ENCODE results near the gene RHOBTB3. TPM values are rescaled to one million over a fixed set of nuclear protein-coding genes. Genes with fewer than 3 reads are reported as not detected.
"Not testable (repeated sequence)": the region's sequence is repeated elsewhere in the genome, so short reads cannot be mapped to it uniquely, and the experiment has no call there.

The RHOBTB3 gene
- total RNA-seq, 1 experiment from 2014 or later, result 95.2 TPM

DNA sequence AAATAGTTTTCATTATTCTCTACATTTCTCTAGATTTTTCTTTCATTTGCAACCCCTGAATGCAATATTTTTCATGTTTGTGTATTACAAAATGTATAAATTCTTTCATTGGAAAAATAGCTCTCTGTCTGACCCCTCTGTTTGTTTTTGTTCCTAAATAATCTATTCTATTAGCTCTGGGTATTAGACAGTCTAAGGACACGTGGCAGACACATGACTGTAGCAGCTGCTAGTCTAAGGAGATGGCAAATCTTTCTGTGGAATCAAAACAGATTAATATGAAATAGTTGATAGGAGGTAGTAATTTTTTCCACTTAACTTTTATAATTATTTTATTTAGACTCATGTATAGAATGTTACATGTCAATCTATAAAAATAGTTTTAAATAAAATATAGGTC lies 27.0 kb upstream of the RHOBTB3 start:
- intact Hi-C loops (cut with micrococcal nuclease; ENCODE audit: unreplicated experiment) (no loop called here), in situ Hi-C loops (cut with HindIII; ENCODE audit: low pct_unique_long_range_greater_than_20kb, low sequenced_read_pairs) (no loop called here)
- TF ChIP-seq, protein P1, sequence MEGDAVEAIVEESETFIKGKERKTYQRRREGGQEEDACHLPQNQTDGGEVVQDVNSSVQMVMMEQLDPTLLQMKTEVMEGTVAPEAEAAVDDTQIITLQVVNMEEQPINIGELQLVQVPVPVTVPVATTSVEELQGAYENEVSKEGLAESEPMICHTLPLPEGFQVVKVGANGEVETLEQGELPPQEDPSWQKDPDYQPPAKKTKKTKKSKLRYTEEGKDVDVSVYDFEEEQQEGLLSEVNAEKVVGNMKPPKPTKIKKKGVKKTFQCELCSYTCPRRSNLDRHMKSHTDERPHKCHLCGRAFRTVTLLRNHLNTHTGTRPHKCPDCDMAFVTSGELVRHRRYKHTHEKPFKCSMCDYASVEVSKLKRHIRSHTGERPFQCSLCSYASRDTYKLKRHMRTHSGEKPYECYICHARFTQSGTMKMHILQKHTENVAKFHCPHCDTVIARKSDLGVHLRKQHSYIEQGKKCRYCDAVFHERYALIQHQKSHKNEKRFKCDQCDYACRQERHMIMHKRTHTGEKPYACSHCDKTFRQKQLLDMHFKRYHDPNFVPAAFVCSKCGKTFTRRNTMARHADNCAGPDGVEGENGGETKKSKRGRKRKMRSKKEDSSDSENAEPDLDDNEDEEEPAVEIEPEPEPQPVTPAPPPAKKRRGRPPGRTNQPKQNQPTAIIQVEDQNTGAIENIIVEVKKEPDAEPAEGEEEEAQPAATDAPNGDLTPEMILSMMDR (IDR thresholded peaks at IDR 0.05), result no peak
- TF ChIP-seq, protein P2, sequence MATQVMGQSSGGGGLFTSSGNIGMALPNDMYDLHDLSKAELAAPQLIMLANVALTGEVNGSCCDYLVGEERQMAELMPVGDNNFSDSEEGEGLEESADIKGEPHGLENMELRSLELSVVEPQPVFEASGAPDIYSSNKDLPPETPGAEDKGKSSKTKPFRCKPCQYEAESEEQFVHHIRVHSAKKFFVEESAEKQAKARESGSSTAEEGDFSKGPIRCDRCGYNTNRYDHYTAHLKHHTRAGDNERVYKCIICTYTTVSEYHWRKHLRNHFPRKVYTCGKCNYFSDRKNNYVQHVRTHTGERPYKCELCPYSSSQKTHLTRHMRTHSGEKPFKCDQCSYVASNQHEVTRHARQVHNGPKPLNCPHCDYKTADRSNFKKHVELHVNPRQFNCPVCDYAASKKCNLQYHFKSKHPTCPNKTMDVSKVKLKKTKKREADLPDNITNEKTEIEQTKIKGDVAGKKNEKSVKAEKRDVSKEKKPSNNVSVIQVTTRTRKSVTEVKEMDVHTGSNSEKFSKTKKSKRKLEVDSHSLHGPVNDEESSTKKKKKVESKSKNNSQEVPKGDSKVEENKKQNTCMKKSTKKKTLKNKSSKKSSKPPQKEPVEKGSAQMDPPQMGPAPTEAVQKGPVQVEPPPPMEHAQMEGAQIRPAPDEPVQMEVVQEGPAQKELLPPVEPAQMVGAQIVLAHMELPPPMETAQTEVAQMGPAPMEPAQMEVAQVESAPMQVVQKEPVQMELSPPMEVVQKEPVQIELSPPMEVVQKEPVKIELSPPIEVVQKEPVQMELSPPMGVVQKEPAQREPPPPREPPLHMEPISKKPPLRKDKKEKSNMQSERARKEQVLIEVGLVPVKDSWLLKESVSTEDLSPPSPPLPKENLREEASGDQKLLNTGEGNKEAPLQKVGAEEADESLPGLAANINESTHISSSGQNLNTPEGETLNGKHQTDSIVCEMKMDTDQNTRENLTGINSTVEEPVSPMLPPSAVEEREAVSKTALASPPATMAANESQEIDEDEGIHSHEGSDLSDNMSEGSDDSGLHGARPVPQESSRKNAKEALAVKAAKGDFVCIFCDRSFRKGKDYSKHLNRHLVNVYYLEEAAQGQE (IDR thresholded peaks at IDR 0.05; ENCODE audit: insufficient read depth in 1 of 2, low read depth in 2 of 2, low read length in 1 of 2), result no peak
- no peaks in the 10 kb centered on the region for H3K9me3 ChIP-seq (ENCODE audit: control insufficient read depth, insufficient read depth, low read depth, low read length)
- ATAC-seq (no peak), DNase-seq (ENCODE audit: low read depth, low spot score) (no peak)
- ChIA-PET CTCF (no interaction called here), POLR2A (no interaction called here)
- H3K4me1 ChIP-seq (ENCODE audit: control insufficient read depth, insufficient read depth, low read length), result no peaks in the 10 kb centered on the region; the same call in 1 of the 2 replicates
- no peak overlapping the region for H3K4me3 ChIP-seq (ENCODE audit: low read depth in 2 of 2, low read length in 2 of 2)
- BruUV-seq (replicated peaks), result no TSS peak
- H3K36me3 ChIP-seq (ENCODE audit: control insufficient read depth, insufficient read depth, low read length), result no peaks in the 10 kb centered on the region
- no peaks in the 10 kb centered on the region for H3K27me3 ChIP-seq (ENCODE audit: control insufficient read depth, insufficient read depth, low read length)
- no peak overlapping the region for H3K27ac ChIP-seq (ENCODE audit: low read length)

DNA sequence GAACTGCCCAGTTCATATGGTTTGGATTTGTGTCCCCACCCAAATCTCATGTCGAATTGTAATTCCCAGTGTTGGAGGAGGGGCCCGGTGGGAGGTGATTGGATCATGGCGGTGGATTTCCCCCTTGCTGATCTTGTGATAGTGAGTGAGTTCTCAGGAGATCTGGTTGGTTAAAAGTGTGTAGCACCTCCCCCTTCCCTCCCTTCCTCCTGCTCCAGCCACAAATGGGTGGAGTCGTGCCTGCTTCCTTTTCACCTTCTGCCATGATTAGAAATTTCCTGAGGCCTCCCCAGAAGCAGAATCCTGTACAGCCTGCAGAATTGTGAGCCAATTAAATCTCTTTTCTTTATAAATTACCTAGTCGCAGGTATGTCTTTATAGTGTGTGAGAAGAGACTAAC lies 24.9 kb upstream of the RHOBTB3 start:
- CTCF ChIA-PET; H3K9me3 ChIP-seq (ENCODE audit: control insufficient read depth, insufficient read depth, low read depth, low read length); intact Hi-C loops (cut with micrococcal nuclease; ENCODE audit: unreplicated experiment); in situ Hi-C loops (cut with HindIII; ENCODE audit: low pct_unique_long_range_greater_than_20kb, low sequenced_read_pairs); DNase-seq (ENCODE audit: low read depth, low spot score); H3K4me3 ChIP-seq (ENCODE audit: low read depth in 2 of 2, low read length in 2 of 2); H3K36me3 ChIP-seq (ENCODE audit: control insufficient read depth, insufficient read depth, low read length); ATAC-seq; H3K4me1 ChIP-seq (ENCODE audit: control insufficient read depth, insufficient read depth, low read length); POLR2A ChIA-PET; BruUV-seq (replicated peaks); H3K27ac ChIP-seq (ENCODE audit: low read length); H3K27me3 ChIP-seq (ENCODE audit: control insufficient read depth, insufficient read depth, low read length): not testable (repeated sequence)

DNA sequence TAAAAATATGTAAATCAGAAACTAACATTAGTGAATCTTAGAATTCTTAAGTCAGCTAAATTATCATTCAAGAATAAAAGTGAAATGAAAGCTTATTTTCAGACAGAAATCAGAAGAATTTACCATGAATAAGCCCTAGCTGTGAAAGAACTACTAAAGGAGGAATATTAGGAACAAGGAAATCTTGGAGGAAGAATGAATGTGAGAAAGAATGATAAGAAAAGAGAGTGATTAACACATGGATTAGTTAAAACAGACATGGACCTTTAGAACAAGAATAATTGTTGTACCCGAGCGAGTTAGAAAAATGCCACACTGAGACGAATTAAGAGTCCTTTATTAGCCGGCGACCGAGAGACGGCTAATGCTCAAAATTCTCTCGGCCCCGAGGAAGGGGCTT lies 24.1 kb upstream of the RHOBTB3 start:
- no TSS peak for BruUV-seq (replicated peaks)
- CTCF ChIA-PET, result no interaction called here

DNA sequence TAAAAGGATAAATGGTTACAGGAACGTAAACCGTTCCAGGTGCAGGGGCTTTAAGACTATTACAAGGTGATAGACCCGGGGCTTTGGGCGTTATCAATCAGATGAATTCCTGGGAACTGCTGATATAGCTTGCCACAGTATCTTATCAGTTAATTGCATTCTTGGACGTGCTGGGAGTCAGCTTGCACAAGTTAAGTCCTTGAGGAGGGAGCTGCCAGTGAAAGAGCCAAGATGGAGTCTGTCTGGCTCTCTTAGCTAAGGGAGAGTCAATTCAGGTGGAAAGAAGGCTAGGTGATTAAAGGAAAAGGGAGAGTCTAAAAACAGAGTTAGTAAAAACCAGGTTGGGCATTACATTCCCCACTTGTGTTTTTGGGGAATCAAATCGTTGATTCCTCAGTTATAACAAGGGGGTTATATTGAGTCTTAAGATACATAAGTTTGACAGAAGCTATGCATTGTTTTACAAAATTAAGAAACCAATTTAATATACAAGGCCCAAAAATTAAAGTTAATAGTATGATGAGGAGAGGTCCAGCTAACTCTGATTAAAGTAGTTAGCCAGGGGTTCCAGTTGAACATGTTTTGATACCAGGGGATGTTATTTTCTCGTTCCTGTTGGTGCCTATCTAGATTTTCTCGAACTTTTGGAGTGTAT lies 23.5 kb upstream of the RHOBTB3 start:
- H3K4me1 ChIP-seq (ENCODE audit: control insufficient read depth, insufficient read depth, low read length); POLR2A ChIA-PET; ATAC-seq; DNase-seq (ENCODE audit: low read depth, low spot score); in situ Hi-C loops (cut with HindIII; ENCODE audit: low pct_unique_long_range_greater_than_20kb, low sequenced_read_pairs); BruUV-seq (replicated peaks); CTCF ChIA-PET; H3K27ac ChIP-seq (ENCODE audit: low read length); intact Hi-C loops (cut with micrococcal nuclease; ENCODE audit: unreplicated experiment); H3K9me3 ChIP-seq (ENCODE audit: control insufficient read depth, insufficient read depth, low read depth, low read length); H3K27me3 ChIP-seq (ENCODE audit: control insufficient read depth, insufficient read depth, low read length); H3K4me3 ChIP-seq (ENCODE audit: low read depth in 2 of 2, low read length in 2 of 2); H3K36me3 ChIP-seq (ENCODE audit: control insufficient read depth, insufficient read depth, low read length): not testable (repeated sequence)

More for the DNA sequence above, 24.1 kb upstream of the RHOBTB3 start:
- POLR2A ChIA-PET, result no interaction called here
- no peak for DNase-seq (ENCODE audit: low read depth, low spot score)
- in situ Hi-C loops (cut with HindIII; ENCODE audit: low pct_unique_long_range_greater_than_20kb, low sequenced_read_pairs) (no loop called here), intact Hi-C loops (cut with micrococcal nuclease; ENCODE audit: unreplicated experiment) (no loop called here)
- Histone ChIP-seq H3K27ac (ENCODE audit: low read length) (no peak overlapping the region), H3K27me3 (ENCODE audit: control insufficient read depth, insufficient read depth, low read length) (no peaks in the 10 kb centered on the region), H3K4me3 (ENCODE audit: low read depth in 2 of 2, low read length in 2 of 2) (no peak overlapping the region), H3K4me1 (ENCODE audit: control insufficient read depth, insufficient read depth, low read length) (peaks cover under 1% of the 10 kb centered on the region; the same call in 1 of the 2 replicates), H3K36me3 (ENCODE audit: control insufficient read depth, insufficient read depth, low read length) (no peaks in the 10 kb centered on the region), H3K9me3 (ENCODE audit: control insufficient read depth, insufficient read depth, low read depth, low read length) (no peaks in the 10 kb centered on the region; the same call in 1 of the 2 replicates)
- TF ChIP-seq, protein P2 (IDR thresholded peaks at IDR 0.05; ENCODE audit: insufficient read depth in 1 of 2, low read depth in 2 of 2, low read length in 1 of 2), result no peak
- TF ChIP-seq TCF7L2 (IDR thresholded peaks at IDR 0.05; ENCODE audit: low read depth, low read length), result no peak
- no peak for TF ChIP-seq POLR2AphosphoS5 (IDR thresholded peaks at IDR 0.05; ENCODE audit: low read depth, low read length)
- no peak for ATAC-seq

Data from Panc1 (cell line).